ENCODE results near the gene CEP89. TPM values are rescaled to one million over a fixed set of nuclear protein-coding genes. Genes with fewer than 3 reads are reported as not detected.

Gene CEP89
- 22.8 and 35.0 TPM in 2 replicates for total RNA-seq

DNA sequence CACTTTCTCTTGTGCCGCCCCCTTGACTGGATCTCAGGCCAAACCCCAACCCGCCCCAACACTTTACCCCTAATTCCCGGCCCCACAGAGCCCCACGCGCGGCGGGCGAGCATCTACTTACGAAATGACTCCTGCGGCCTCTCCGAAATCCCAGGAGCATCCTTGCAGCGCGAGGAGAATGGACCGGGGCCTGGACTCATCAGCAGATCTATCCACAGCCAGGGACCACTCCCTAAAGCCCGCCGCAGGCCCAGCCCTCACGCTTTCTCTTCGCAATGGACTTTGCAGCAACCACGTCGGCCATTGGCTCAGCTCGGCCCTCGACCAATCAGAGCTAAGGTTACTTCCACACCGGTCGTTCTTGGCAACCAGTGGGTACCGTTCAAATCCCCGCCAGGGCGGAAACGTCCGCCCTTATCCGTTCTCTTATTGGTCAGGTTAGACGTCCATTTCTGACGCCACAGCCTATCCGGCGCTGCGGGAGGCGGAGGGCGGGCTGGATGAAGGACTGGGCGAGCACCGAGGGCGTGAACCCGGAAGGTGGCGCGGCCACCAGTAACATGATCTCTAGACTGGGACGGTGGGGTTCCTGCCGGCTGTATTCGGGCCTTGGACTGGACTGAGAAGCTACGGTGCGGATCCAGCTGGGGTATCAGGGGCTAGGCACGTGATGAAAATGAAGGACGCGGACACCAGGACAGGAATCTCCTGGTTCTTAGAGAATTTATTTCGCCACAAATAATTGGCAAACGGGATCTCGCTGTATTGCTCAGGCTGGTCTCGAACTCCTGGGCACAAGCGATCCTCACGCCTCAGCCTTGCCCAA is at the start of gene CEP89, which contains the start of gene FAAP24:
CEP89 (minus strand) TSS at position 244 of the 826 bp plus-strand sequence; CDS start at position 160, 84 bp downstream.
FAAP24 (plus strand) TSS at position 528 of the 826 bp plus-strand sequence. CDS start 955 bp downstream, outside the sequence.

DNA sequence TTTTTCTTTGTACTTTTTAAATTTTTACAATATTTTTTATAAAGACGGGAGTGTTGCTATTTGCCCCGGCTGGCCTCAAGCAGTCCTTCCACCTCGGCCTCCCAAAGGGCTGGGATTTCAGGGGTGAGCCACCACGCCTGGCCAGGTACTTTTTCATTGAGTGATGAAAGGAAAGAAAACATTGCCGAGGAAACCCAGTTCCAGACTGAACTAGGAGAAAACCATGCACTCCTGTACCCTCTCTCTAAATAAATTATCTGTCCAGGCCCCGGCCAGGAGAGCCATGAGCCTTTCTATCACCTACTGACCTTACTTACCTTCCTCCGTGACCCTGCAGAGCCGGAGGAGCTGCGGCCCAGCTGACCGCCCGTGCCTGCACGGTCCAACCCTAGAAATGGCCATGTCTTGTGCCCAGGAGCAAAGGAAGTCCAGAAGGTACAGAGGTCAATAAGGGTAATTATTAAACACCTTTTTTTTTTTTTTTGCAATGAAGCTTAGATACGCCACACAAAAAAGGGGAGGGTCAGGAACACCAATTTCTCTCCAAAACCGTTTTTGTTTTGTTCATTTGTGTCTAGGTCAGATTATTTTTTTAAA is 102.3 kb downstream of the CEP89 start, which contains the start of gene SLC7A9:
SLC7A9 (minus strand) TSS at position 399 of the 597 bp plus-strand sequence. CDS start 1,233 bp downstream, outside the sequence.

Other genes with a start within 250 kb of the CEP89 start
- not detected in 2 replicates for gene SLC7A9, start 102.2 kb downstream of the CEP89 start, total RNA-seq
- gene FAAP24, start 284 bp upstream of the CEP89 start, total RNA-seq, result 2.2 and 5.5 TPM in 2 replicates
- 0.54 and 1.3 TPM in 2 replicates for gene RHPN2, start 92.9 kb upstream of the CEP89 start, total RNA-seq
- 5.2 and 8.2 TPM in 2 replicates for gene GPATCH1, start 109.2 kb upstream of the CEP89 start, total RNA-seq
- gene WDR88, start 160.2 kb upstream of the CEP89 start, total RNA-seq, result not detected in 2 replicates
- 16.4 and 19.7 TPM in 2 replicates for gene LRP3, start 222.4 kb upstream of the CEP89 start, total RNA-seq